ENCODE data around the gene CCER1.

GRCh38 chr12:90970471-90970870 is 15.5 kb upstream of the CCER1 start:
- no peak for TF ChIP-seq CTCF (IDR thresholded peaks at IDR 0.05 in 8 of 11, conservative IDR thresholded peaks at IDR 0.05 in 3 of 11)
- TF ChIP-seq POLR2A (IDR thresholded peaks at IDR 0.05): no peak

Measured in spleen (tissue), 7 donors.